ENCODE data around the gene KDM6B. TPM values are rescaled to one million over a fixed set of nuclear protein-coding genes. Genes with fewer than 3 reads are reported as not detected.
"Not testable (repeated sequence)": the region's sequence is repeated elsewhere in the genome, so short reads cannot be mapped to it uniquely, and the experiment has no call there.

The KDM6B gene
- polyA plus RNA-seq, 1 experiment = 0.91 TPM

DNA sequence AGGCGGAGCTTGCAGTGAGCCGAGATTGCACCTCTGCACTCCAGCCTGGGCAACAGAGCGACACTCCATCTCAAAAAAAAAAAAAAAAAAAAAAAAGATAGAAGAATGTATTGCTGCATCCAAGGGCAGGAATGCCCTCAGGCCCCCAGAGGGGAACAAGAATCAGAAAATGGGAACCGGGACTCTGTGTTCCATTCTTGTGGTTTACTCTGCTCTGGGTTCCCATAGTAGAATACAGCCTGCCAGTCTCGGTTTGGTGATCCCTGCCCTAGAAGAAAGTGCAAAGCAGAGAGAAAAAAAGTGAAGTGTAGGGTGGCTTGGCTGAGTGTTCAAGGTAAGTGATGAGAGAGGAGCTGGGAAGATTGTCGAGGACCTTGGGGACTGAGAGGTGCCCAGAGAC lies 27.4 kb upstream of the KDM6B start:
- Histone ChIP-seq H3K27me3 (ENCODE audit: control insufficient read depth, insufficient read depth, low read length) (no peaks in the 10 kb centered on the region), H3K4me3 (ENCODE audit: low read depth, low read length) (no peak overlapping the region), H3K36me3 (ENCODE audit: control insufficient read depth, insufficient read depth, low read length) (no peaks in the 10 kb centered on the region)
- ChIA-PET CTCF (no interaction called here), POLR2A (no interaction called here)
- TF ChIP-seq, protein P1, sequence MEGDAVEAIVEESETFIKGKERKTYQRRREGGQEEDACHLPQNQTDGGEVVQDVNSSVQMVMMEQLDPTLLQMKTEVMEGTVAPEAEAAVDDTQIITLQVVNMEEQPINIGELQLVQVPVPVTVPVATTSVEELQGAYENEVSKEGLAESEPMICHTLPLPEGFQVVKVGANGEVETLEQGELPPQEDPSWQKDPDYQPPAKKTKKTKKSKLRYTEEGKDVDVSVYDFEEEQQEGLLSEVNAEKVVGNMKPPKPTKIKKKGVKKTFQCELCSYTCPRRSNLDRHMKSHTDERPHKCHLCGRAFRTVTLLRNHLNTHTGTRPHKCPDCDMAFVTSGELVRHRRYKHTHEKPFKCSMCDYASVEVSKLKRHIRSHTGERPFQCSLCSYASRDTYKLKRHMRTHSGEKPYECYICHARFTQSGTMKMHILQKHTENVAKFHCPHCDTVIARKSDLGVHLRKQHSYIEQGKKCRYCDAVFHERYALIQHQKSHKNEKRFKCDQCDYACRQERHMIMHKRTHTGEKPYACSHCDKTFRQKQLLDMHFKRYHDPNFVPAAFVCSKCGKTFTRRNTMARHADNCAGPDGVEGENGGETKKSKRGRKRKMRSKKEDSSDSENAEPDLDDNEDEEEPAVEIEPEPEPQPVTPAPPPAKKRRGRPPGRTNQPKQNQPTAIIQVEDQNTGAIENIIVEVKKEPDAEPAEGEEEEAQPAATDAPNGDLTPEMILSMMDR (IDR thresholded peaks at IDR 0.05; ENCODE audit: insufficient read depth, low read depth, low read length) = no peak
- no peak for DNase-seq (ENCODE audit: low read depth)

DNA sequence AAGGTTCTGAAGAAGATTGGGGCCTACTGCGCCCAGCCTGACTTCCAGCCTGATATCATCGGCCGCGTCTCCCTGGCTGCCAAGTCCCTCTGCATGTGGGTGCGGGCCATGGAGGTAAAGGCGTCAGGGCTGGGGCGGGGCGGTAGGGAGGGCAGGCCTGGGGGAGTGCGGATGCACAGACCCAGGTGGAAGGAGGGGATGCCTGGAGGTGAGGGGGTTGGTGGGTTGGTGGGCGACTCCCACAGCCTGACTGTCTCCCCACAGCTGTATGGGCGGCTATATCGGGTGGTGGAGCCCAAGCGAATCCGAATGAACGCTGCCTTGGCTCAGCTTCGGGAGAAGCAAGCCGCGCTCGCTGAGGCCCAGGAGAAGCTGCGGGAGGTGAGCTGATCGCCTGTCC lies 26.8 kb upstream of the KDM6B start:
- CTCF ChIA-PET = interaction anchor here (1.8 kb wide), 1 partner anchor 25 kb away, joined by 6 read pairs; no protein-coding TSS in a partner anchor
- H3K4me3 ChIP-seq (ENCODE audit: low read depth, low read length) = no peak overlapping the region
- TF ChIP-seq, protein P1 (IDR thresholded peaks at IDR 0.05; ENCODE audit: insufficient read depth, low read depth, low read length) = no peak

DNA sequence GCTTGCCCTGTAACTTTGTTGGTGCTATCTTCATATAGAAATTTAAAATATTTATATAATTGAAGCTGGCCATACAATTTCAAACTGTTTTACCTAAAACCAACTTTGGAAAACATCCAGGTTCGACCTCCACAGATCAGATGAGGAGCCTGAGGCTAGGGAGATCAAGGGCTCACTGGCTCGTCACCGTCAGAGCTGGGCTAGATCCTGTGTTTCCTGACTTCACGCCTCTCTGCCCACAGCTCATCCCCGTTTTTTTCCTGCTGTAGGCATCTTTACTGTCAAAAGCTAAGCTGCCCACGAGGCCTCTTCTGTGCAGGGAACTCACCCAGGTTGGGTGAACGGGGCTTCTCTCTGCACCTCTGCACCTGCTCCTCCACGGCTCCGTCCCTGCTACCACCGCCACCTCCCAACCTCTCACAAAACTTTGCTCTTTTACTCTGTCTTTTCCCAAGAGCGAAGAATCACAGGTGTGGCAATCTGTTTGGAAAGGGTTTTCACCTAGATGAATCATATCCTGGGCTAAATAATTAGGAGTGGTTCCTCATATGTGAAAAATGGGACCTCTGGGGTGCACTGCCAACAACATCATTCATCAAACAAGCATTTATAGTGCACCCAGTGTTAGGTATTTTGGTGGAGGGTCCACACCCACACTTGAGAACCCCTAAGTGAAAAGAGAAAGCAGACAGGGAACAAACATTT lies 24.8 kb upstream of the KDM6B start:
- Histone ChIP-seq H3K36me3 (ENCODE audit: control insufficient read depth, insufficient read depth, low read length) (no peaks in the 10 kb centered on the region), H3K27me3 (ENCODE audit: control insufficient read depth, insufficient read depth, low read length) (no peaks in the 10 kb centered on the region), H3K4me3 (ENCODE audit: low read depth, low read length) (no peak overlapping the region)
- ChIA-PET POLR2A (no interaction called here), CTCF (interaction anchor here (1.0 to 1.8 kb wide), 4 partner anchors 25 to 248 kb away, joined by 3 to 6 read pairs (median 4); partner anchors contain the start of gene KDM6B)
- TF ChIP-seq, protein P1 (IDR thresholded peaks at IDR 0.05; ENCODE audit: insufficient read depth, low read depth, low read length) = no peak
- DNase-seq (ENCODE audit: low read depth) = no peak

More for the DNA sequence above, 26.8 kb upstream of the KDM6B start:
- no peak for DNase-seq (ENCODE audit: low read depth)
- H3K27me3 ChIP-seq (ENCODE audit: control insufficient read depth, insufficient read depth, low read length) = no peaks in the 10 kb centered on the region
- no peaks in the 10 kb centered on the region for H3K36me3 ChIP-seq (ENCODE audit: control insufficient read depth, insufficient read depth, low read length)
- POLR2A ChIA-PET = no interaction called here

DNA sequence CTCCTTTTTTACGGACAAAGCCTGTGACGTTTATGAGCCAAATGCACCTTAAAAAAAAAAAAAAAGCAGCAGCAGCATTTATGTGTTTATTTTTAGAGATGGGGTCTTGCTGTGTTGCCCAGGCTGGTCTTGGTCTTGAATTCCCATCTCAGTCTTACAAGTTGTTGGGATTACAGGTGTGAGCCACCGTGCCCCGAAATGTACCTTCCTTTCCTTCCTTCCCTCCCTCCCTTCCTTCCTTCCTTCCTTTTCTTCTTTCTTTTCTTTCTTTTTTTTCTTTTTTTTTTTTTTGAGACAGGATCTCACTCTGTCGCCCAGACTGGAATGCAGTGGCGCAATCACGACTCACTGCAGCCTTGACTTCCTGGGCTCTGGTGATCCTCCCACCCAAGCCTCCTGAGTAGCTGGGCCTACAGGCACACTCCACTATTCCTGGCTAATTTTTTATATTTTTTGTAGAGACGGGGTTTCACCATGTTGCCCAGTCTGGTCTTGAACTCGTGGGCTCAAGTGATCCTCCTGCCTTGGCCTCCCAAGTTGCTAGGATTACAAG lies 24.1 kb upstream of the KDM6B start:
- H3K4me3 ChIP-seq (ENCODE audit: low read depth, low read length); H3K36me3 ChIP-seq (ENCODE audit: control insufficient read depth, insufficient read depth, low read length); H3K27me3 ChIP-seq (ENCODE audit: control insufficient read depth, insufficient read depth, low read length); DNase-seq (ENCODE audit: low read depth); POLR2A ChIA-PET: not testable (repeated sequence)
- CTCF ChIA-PET = interaction anchor here (1.3 to 2.1 kb wide), 5 partner anchors 15 to 180 kb away, joined by 3 to 9 read pairs (median 4); partner anchors contain the start of gene KDM6B

DNA sequence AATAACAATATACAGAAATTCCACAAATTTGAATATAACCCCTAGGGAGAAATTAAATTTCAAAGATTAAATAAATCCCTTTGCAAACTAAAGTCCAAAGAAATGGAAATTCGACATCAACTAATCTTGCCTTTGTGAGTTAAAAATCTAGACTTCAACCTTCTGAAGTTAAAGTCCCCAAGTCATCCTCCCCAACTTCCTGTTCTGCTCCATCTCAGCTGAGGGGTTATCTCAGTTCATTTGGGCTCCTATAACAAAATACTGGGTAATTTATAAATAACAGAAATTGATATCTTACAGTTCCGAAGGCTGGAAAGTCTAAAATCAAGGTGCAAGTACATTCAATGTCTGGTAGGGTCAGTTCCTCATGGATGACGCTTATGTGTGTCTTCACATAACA lies 22.8 kb upstream of the KDM6B start:
- no peak for DNase-seq (ENCODE audit: low read depth)
- Histone ChIP-seq H3K4me3 (ENCODE audit: low read depth, low read length) (no peak overlapping the region), H3K27me3 (ENCODE audit: control insufficient read depth, insufficient read depth, low read length) (no peaks in the 10 kb centered on the region), H3K36me3 (ENCODE audit: control insufficient read depth, insufficient read depth, low read length) (no peaks in the 10 kb centered on the region)
- TF ChIP-seq, protein P1 (IDR thresholded peaks at IDR 0.05; ENCODE audit: insufficient read depth, low read depth, low read length) = no peak
- CTCF ChIA-PET = interaction anchor here (1.0 to 2.1 kb wide), 4 partner anchors 14 to 179 kb away, joined by 3 to 9 read pairs (median 4); no protein-coding TSS in a partner anchor
- POLR2A ChIA-PET = no interaction called here

All from BJ (cell line).